SK-N-SH (cell line): Measurements from ENCODE around the gene LRP10.
A peak's percentile ranks its signal among the peaks of the same experiment; 100 is the strongest.

Source experiments
- CTCF ChIP-seq: fragments of 200-600 bp; sonication (generic); IDR thresholded peaks from 2 replicates; pipeline ENCODE4 v1.6.1; 2017; ENCODE audit warnings: antibody characterized with exemption, mild to moderate bottlenecking, moderate library complexity
- RFX5 ChIP-seq: IDR thresholded peaks from 2 replicates; pipeline ENCODE4 v1.6.1; 2012; ENCODE audit warnings: mild to moderate bottlenecking, improper control_type of control experiment, low read length
- TAF1 ChIP-seq: IDR thresholded peaks from 2 replicates; pipeline ENCODE4 v1.6.1; 2012; ENCODE audit warnings: low read depth, mild to moderate bottlenecking, low read length, moderate library complexity, borderline replicate concordance
- YY1 ChIP-seq: IDR thresholded peaks from 2 replicates; pipeline ENCODE4 v1.4.0; 2012; ENCODE audit warnings: low read depth, mild to moderate bottlenecking
- TF ChIP-seq, protein P1 (sequence below): IDR thresholded peaks from 2 replicates; pipeline ENCODE4 v1.4.0; 2012; ENCODE audit warnings: low read depth

GRCh38 chr14:22887260-22887989, 15.9 kb downstream of the LRP10 start:
- TF ChIP-seq CTCF: no peak
- no peak for TF ChIP-seq RFX5
- TF ChIP-seq YY1: no peak
- TF ChIP-seq, protein P1, sequence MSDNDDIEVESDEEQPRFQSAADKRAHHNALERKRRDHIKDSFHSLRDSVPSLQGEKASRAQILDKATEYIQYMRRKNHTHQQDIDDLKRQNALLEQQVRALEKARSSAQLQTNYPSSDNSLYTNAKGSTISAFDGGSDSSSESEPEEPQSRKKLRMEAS: peak; percentile 92
- TF ChIP-seq TAF1: no peak
